ENCODE data around the gene AAMP.
A peak's percentile ranks its signal among the peaks of the same experiment; 100 is the strongest.

Gene AAMP

DNA sequence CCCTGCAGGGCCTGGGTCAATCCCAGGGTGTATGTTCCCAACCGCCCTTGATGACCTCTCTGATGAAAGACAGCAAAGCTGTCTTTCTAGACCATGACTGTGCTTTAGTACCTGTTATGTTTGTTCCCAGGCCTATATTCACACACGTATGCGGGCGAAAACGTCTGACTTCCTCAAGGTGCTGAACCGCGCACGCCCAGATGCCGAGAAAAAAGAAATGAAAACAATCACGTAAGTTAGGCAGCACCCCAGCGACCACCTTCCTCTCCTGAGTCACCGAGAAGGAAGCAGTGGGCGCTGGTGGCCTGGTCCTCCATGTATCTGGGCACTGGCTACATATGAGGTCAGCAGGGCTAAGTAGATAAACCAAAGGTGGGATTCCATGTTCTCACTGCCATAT, 20.2 kb downstream of the AAMP start:
- H3K27ac ChIP-seq (ENCODE audit: extremely low read depth, low read depth, low read length): no peak overlapping the region
- no peak overlapping the region for H3K4me3 ChIP-seq (ENCODE audit: low read depth, low read length)
- H3K4me1 ChIP-seq (ENCODE audit: control insufficient read depth, insufficient read depth, low read length): no peaks in the 10 kb centered on the region
- peaks cover 60 to 100% of the 10 kb centered on the region in 2 experiments for H3K36me3 ChIP-seq (ENCODE audit: control insufficient read depth in 2 of 2, insufficient read depth in 1 of 2, low read length in 2 of 2)
- ChIA-PET CTCF (interaction anchor here (0.7 kb wide), 1 partner anchor 314 kb away, joined by 4 read pairs; no protein-coding TSS in a partner anchor), POLR2A (no interaction called here)
- TF ChIP-seq ZNF76 (tag by site-specific recombination; IDR thresholded peaks at IDR 0.05; ENCODE audit: borderline replicate concordance, low read depth): no peak
- TF ChIP-seq ZNF26 (tag by site-specific recombination; IDR thresholded peaks at IDR 0.05): no peak
- TF ChIP-seq ZNF274 (IDR thresholded peaks at IDR 0.05; ENCODE audit: low read length): no peak
- TF ChIP-seq ZNF274 (tag by site-specific recombination; IDR thresholded peaks at IDR 0.05; ENCODE audit: borderline replicate concordance): no peak
- no peak for TF ChIP-seq ZBTB8A (tag by site-specific recombination; IDR thresholded peaks at IDR 0.05)
- no peak for TF ChIP-seq ZNF830 (tag by site-specific recombination; IDR thresholded peaks at IDR 0.05; ENCODE audit: low read depth)
- TF ChIP-seq ZSCAN16 (tag by site-specific recombination; IDR thresholded peaks at IDR 0.05): no peak
- no peak for TF ChIP-seq ZNF114 (tag by site-specific recombination; IDR thresholded peaks at IDR 0.05)
- TF ChIP-seq ZNF600 (tag by site-specific recombination; IDR thresholded peaks at IDR 0.05): no peak
- no peak for TF ChIP-seq ZFP69B (tag by site-specific recombination; IDR thresholded peaks at IDR 0.05)
- TF ChIP-seq ZNF776 (tag by site-specific recombination; IDR thresholded peaks at IDR 0.05; ENCODE audit: borderline replicate concordance): no peak
- no peak for TF ChIP-seq ZNF692 (tag by site-specific recombination; IDR thresholded peaks at IDR 0.05)
- TF ChIP-seq ZNF624 (tag by site-specific recombination; IDR thresholded peaks at IDR 0.05): no peak
- TF ChIP-seq, protein P1, sequence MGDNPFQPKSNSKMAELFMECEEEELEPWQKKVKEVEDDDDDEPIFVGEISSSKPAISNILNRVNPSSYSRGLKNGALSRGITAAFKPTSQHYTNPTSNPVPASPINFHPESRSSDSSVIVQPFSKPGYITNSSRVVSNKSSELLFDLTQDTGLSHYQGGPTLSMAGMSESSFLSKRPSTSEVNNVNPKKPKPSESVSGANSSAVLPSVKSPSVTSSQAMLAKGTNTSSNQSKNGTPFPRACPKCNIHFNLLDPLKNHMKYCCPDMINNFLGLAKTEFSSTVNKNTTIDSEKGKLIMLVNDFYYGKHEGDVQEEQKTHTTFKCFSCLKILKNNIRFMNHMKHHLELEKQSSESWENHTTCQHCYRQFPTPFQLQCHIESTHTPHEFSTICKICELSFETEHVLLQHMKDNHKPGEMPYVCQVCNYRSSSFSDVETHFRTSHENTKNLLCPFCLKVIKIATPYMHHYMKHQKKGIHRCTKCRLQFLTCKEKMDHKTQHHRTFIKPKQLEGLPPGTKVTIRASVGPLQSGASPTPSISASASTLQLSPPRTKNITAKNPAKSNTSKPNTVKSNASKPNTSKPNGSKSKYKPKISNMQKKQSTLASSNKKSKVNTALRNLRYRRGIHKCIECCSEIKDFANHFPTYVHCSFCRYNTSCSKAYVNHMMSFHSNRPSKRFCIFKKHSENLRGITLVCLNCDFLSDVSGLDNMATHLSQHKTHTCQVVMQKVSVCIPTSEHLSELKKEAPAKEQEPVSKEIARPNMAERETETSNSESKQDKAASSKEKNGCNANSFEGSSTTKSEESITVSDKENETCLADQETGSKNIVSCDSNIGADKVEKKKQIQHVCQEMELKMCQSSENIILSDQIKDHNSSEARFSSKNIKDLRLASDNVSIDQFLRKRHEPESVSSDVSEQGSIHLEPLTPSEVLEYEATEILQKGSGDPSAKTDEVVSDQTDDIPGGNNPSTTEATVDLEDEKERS (tag by site-specific recombination; IDR thresholded peaks at IDR 0.05): no peak
- no peak for TF ChIP-seq ZNF521 (tag by site-specific recombination; IDR thresholded peaks at IDR 0.05)
- TF ChIP-seq ZNF133 (tag by site-specific recombination; IDR thresholded peaks at IDR 0.05): no peak
- TF ChIP-seq ZNF549 (tag by site-specific recombination; IDR thresholded peaks at IDR 0.05): no peak
- H3K9me3 ChIP-seq (ENCODE audit: control insufficient read depth, insufficient read depth, low read depth, low read length): no peaks in the 10 kb centered on the region

DNA sequence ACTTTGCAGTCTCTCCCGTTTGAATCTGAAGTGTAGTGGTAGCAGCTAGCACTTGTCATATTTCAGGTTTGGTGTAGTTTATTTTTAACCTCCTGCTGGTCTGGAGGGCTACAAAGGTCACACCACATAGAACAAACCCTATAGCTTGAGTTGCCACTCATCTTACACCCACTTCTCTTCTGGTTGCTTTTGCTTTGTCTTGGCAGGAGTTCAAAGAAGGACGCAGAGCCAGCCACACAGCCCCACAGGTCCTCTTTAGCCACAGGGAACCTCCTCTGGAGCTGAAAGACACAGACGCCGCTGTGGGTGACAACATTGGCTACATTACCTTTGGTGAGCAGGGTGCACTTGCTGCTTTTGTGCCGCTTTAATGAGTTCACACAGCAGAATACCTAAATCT, 24.7 kb downstream of the AAMP start:
- ChIA-PET CTCF (interaction anchor here (2.1 to 3.0 kb wide), 2 partner anchors 12 to 15 kb away, joined by 7 to 12 read pairs; no protein-coding TSS in a partner anchor), POLR2A (no interaction called here)
- H3K36me3 ChIP-seq (ENCODE audit: control insufficient read depth in 2 of 2, insufficient read depth in 1 of 2, low read length in 2 of 2): peaks cover 73 to 100% of the 10 kb centered on the region in 2 experiments

More for the DNA sequence above, 24.7 kb downstream of the AAMP start:
- no peak overlapping the region for H3K4me3 ChIP-seq (ENCODE audit: low read depth, low read length)
- no peaks in the 10 kb centered on the region for H3K4me1 ChIP-seq (ENCODE audit: control insufficient read depth, insufficient read depth, low read length)
- H3K9me3 ChIP-seq (ENCODE audit: control insufficient read depth, insufficient read depth, low read depth, low read length): no peaks in the 10 kb centered on the region
- no peak overlapping the region for H3K27ac ChIP-seq (ENCODE audit: extremely low read depth, low read depth, low read length)
- TF ChIP-seq ZIC2 (tag by site-specific recombination; IDR thresholded peaks at IDR 0.05) (peak; percentile 57), ZNF514 (tag by site-specific recombination; IDR thresholded peaks at IDR 0.05) (no peak)

Measured in HEK293 (cell line).